Gastrocnemius medialis (tissue), 4 donors: ENCODE measurements around the gene DGCR2. TPM values are rescaled to one million over a fixed set of nuclear protein-coding genes. Genes with fewer than 3 reads are reported as not detected.
"Not testable (repeated sequence)": the region's sequence is repeated elsewhere in the genome, so short reads cannot be mapped to it uniquely, and the experiment has no call there.

ENCODE experiments used
- ATAC-seq, 2 donors: fragments of 150-250 bp; one replicate each; pipeline ENCODE4 v1.9.1; 2016
- DNase-seq, 2 donors: peaks; one replicate each; pipeline ENCODE4 v3.0.0-alpha.2; 2019
- H3K27ac ChIP-seq, 4 donors: fragments of 200-600 bp; sonication (generic); 1 replicate in 1 of 4; 2 replicates in 3 of 4; pipeline ENCODE4 v1.5.1; 2016 to 2018; ENCODE audit warnings: mild to moderate bottlenecking in 2 of 4, moderate library complexity in 1 of 4
- H3K27me3 ChIP-seq, 3 donors: fragments of 200-600 bp; sonication (generic) in 2 of 3; 1 replicate in 1 of 3; 2 replicates in 2 of 3; pipeline versions ENCODE4 v1.5.1 to v1.6.0; 2016 to 2019; ENCODE audit warnings: mild to moderate bottlenecking in 1 of 3, moderate library complexity in 1 of 3
- H3K36me3 ChIP-seq, 2 donors: fragments of 200-600 bp; sonication (generic) in 1 of 2; one replicate each; pipeline ENCODE4 v1.5.1; 2017 to 2018
- H3K4me1 ChIP-seq, 2 donors: fragments of 200-600 bp; sonication (generic) in 1 of 2; one replicate each; pipeline ENCODE4 v1.5.1; 2016 to 2017; ENCODE audit warnings: mild to moderate bottlenecking in 2 of 2
- H3K4me3 ChIP-seq, 4 donors: fragments of 200-600 bp; sonication (generic) in 3 of 4; 1 replicate in 1 of 4; 2 replicates in 3 of 4; pipeline ENCODE4 v1.5.1; 2016 to 2019; ENCODE audit warnings: mild to moderate bottlenecking in 2 of 4
- H3K9me3 ChIP-seq, 3 donors: fragments of 200-600 bp; sonication (generic) in 2 of 3; 1 replicate in 1 of 3; 2 replicates in 2 of 3; pipeline ENCODE4 v1.5.1; 2016 to 2019
- CTCF ChIP-seq, 5 experiments: fragments of 450-650 bp in 3 of 5; fragments of 200-600 bp in 2 of 5; sonication (generic) in 2 of 5; IDR thresholded peaks in 4 of 5; conservative IDR thresholded peaks in 1 of 5; 1 replicate in 4 of 5; 2 replicates in 1 of 5; pipeline ENCODE4 v1.5.1; 2016 to 2019; ENCODE audit warnings: antibody characterized with exemption in 5 of 5, mild to moderate bottlenecking in 3 of 5, moderate library complexity in 3 of 5
- POLR2A ChIP-seq, 2 donors: fragments of 450-650 bp; IDR thresholded peaks; one replicate each; pipeline ENCODE4 v1.6.1; 2017; ENCODE audit warnings: antibody characterized with exemption in 2 of 2, mild to moderate bottlenecking in 2 of 2, moderate library complexity in 2 of 2
- in situ Hi-C, 4 donors: fragments of 200-750 bp; cut with MboI; loops; one replicate each; pipeline versions ENCODE4 v1.15.0 to v1.8.0; 2017; ENCODE audit warnings: low sequenced_read_pairs in 4 of 4
- intact Hi-C: fragments of 100-400 bp; cut with DNase I; formaldehyde crosslinking; loops from one replicate; pipeline ENCODE4 v1.15.1; 2023; ENCODE audit warnings: low total_unique reads
- total RNA-seq, 4 donors: library from RNA; depleted of rRNA; stranded (reverse); fragments of >200 nt; gene quantifications; one replicate each; pipeline versions ENCODE4 v1.1.0 to v1.2.3, GENCODE V29; 2016

Gene DGCR2
- total RNA-seq, 4 donors from 2014 or later, result 30.0 to 72.7 (median 43.5) TPM

- no peaks in the 10 kb centered on the region for H3K27me3 ChIP-seq
- ATAC-seq (no peak), DNase-seq (no peak)
- no peaks in the 10 kb centered on the region for H3K36me3 ChIP-seq
- no peak for TF ChIP-seq CTCF (IDR thresholded peaks at IDR 0.05 in 4 of 5, conservative IDR thresholded peaks at IDR 0.05 in 1 of 5)
- peaks cover 6 to 9% of the 10 kb centered on the region in 2 donors for H3K4me1 ChIP-seq
- no peak overlapping the region for H3K27ac ChIP-seq
- H3K4me3 ChIP-seq, result no peak overlapping the region
- intact Hi-C loops (no loop called here), in situ Hi-C loops (no loop called here)
- H3K9me3 ChIP-seq, result no peaks in the 10 kb centered on the region
Measured at GRCh38 chr22:19080853-19081252, 41.4 kb downstream of the DGCR2 start.

- no peak overlapping the region for H3K27ac ChIP-seq
- no peak for ATAC-seq
- no peaks in the 10 kb centered on the region for H3K4me1 ChIP-seq
- DNase-seq, result no peak
- in situ Hi-C loops, result no loop called here
- intact Hi-C loops, result no loop called here
- TF ChIP-seq POLR2A (IDR thresholded peaks at IDR 0.05), result no peak
- no peak for TF ChIP-seq CTCF (IDR thresholded peaks at IDR 0.05 in 4 of 5, conservative IDR thresholded peaks at IDR 0.05 in 1 of 5)
- H3K4me3 ChIP-seq, result no peak overlapping the region
- H3K36me3 ChIP-seq, result no peaks in the 10 kb centered on the region
- H3K27me3 ChIP-seq, result no peaks in the 10 kb centered on the region
- H3K9me3 ChIP-seq, result no peaks in the 10 kb centered on the region
Measured at GRCh38 chr22:19079691-19080090, 42.5 kb downstream of the DGCR2 start.

- no peak overlapping the region for H3K27ac ChIP-seq
- no peak for TF ChIP-seq POLR2A (IDR thresholded peaks at IDR 0.05)
- no peak for TF ChIP-seq CTCF (IDR thresholded peaks at IDR 0.05 in 4 of 5, conservative IDR thresholded peaks at IDR 0.05 in 1 of 5)
- H3K4me1 ChIP-seq, result no peaks in the 10 kb centered on the region
- DNase-seq (no peak), ATAC-seq (no peak)
- H3K4me3 ChIP-seq, result no peak overlapping the region
- H3K36me3 ChIP-seq, result peaks cover 0 to 4% of the 10 kb centered on the region in 2 donors
- in situ Hi-C loops, result no loop called here
- no peaks in the 10 kb centered on the region for H3K27me3 ChIP-seq
- no peaks in the 10 kb centered on the region for H3K9me3 ChIP-seq
- intact Hi-C loops, result no loop called here
Measured at GRCh38 chr22:19075404-19075803, 46.8 kb downstream of the DGCR2 start.

GRCh38 chr22:19072853-19073252, 49.4 kb downstream of the DGCR2 start:
- H3K4me1 ChIP-seq, H3K36me3 ChIP-seq, H3K27ac ChIP-seq, intact Hi-C loops, in situ Hi-C loops, H3K4me3 ChIP-seq, H3K27me3 ChIP-seq, H3K9me3 ChIP-seq, ATAC-seq, DNase-seq: not testable (repeated sequence)

GRCh38 chr22:19070397-19071169, 51.6 kb downstream of the DGCR2 start:
- ATAC-seq (no peak), DNase-seq (no peak)
- Histone ChIP-seq H3K36me3 (peaks cover 0 to 16% of the 10 kb centered on the region in 2 donors), H3K27me3 (no peaks in the 10 kb centered on the region), H3K9me3 (no peaks in the 10 kb centered on the region), H3K4me3 (no peak overlapping the region), H3K4me1 (peaks cover 0 to 4% of the 10 kb centered on the region in 2 donors), H3K27ac (no peak overlapping the region)
- in situ Hi-C loops (no loop called here), intact Hi-C loops (no loop called here)
- TF ChIP-seq POLR2A (IDR thresholded peaks at IDR 0.05) (no peak), CTCF (IDR thresholded peaks at IDR 0.05 in 4 of 5, conservative IDR thresholded peaks at IDR 0.05 in 1 of 5) (no peak)
